DND-41 (cell line): ENCODE data around the gene AP1S3.

Source experiments
- ATAC-seq: fragments of 200-7000 bp; cut with Tn5 transposase; 3 replicates; pipeline ENCODE4 v1.9.1; 2021; ENCODE audit warnings: low read depth; ENCODE audit not compliant: insufficient read depth
- DNase-seq: peaks from one replicate; pipeline ENCODE4 v3.0.0-alpha.2; 2020
- H2AFZ ChIP-seq: 2 replicates; pipeline ENCODE4 v1.6.0; 2012; ENCODE audit warnings: low read depth, low read length
- H3K27ac ChIP-seq: 2 replicates; pipeline ENCODE4 v1.5.1; 2012; ENCODE audit warnings: low read length, inconsistent platforms
- H3K27me3 ChIP-seq: fragments of 200-600 bp; sonication (generic); 2 replicates; pipeline ENCODE4 v1.6.0; 2012; ENCODE audit warnings: low read length, mild to moderate bottlenecking, inconsistent platforms; ENCODE audit not compliant: insufficient read depth, poor library complexity
- H3K36me3 ChIP-seq: 2 replicates; pipeline ENCODE4 v1.5.1; 2012; ENCODE audit warnings: low read length, inconsistent platforms; ENCODE audit not compliant: insufficient read depth
- H3K4me1 ChIP-seq: 2 replicates; pipeline ENCODE4 v1.5.1; 2012; ENCODE audit warnings: mild to moderate bottlenecking, low read length; ENCODE audit not compliant: insufficient read depth
- H3K4me2 ChIP-seq: 2 replicates; pipeline ENCODE4 v1.6.0; 2012; ENCODE audit warnings: mild to moderate bottlenecking, moderate library complexity, low read length, inconsistent platforms; ENCODE audit not compliant: insufficient read depth
- H3K4me3 ChIP-seq, 2 experiments: fragments of 200-600 bp in 1 of 2; shearing (Covaris generic) in 1 of 2; 2 replicates each; pipeline ENCODE4 v1.5.1; 2012 to 2016; ENCODE audit warnings: inconsistent platforms in 2 of 2, low read length in 2 of 2, mild to moderate bottlenecking in 2 of 2, low read depth in 1 of 2, moderate library complexity in 1 of 2
- H3K79me2 ChIP-seq: 2 replicates; pipeline ENCODE4 v1.6.0; 2012; ENCODE audit warnings: low read length, inconsistent platforms; ENCODE audit not compliant: insufficient read depth
- H3K9ac ChIP-seq: 2 replicates; pipeline ENCODE4 v1.6.0; 2012; ENCODE audit warnings: low read depth, mild to moderate bottlenecking, inconsistent platforms, low read length, moderate library complexity
- H3K9me3 ChIP-seq: 2 replicates; pipeline ENCODE4 v1.5.1; 2012; ENCODE audit warnings: low read length, moderate library complexity, mild to moderate bottlenecking, inconsistent platforms; ENCODE audit not compliant: insufficient read depth, severe bottlenecking
- H4K20me1 ChIP-seq: 2 replicates; pipeline ENCODE4 v1.6.0; 2012; ENCODE audit warnings: low read length; ENCODE audit not compliant: insufficient read depth
- CTCF ChIP-seq: IDR thresholded peaks from 2 replicates; pipeline ENCODE4 v1.5.1; 2012; ENCODE audit warnings: borderline replicate concordance, low read length, moderate library complexity, mild to moderate bottlenecking; ENCODE audit not compliant: poor library complexity, severe bottlenecking; ENCODE audit errors: extremely low read depth
- EZH2 ChIP-seq: IDR thresholded peaks from 3 replicates; pipeline ENCODE4 v1.6.1; 2012; ENCODE audit warnings: borderline replicate concordance, low read depth, mild to moderate bottlenecking, moderate library complexity, low read length, inconsistent platforms; ENCODE audit not compliant: severe bottlenecking

Gene AP1S3

GRCh38 chr2:223800908-223801307 is 36.5 kb downstream of the AP1S3 start:
- H3K4me1 ChIP-seq = no peaks in the 10 kb centered on the region
- no peak overlapping the region for H3K9ac ChIP-seq
- H3K36me3 ChIP-seq = no peaks in the 10 kb centered on the region
- no peaks in the 10 kb centered on the region for H3K9me3 ChIP-seq
- TF ChIP-seq CTCF (no peak), EZH2 (no peak)
- no peak overlapping the region for H3K4me3 ChIP-seq
- no peaks in the 10 kb centered on the region for H3K79me2 ChIP-seq
- DNase-seq = no peak
- no peak overlapping the region for H2AFZ ChIP-seq
- H3K27ac ChIP-seq = no peak overlapping the region
- H3K4me2 ChIP-seq = no peak overlapping the region
- ATAC-seq = no peak
- H3K27me3 ChIP-seq = no peaks in the 10 kb centered on the region
- H4K20me1 ChIP-seq = no peaks in the 10 kb centered on the region

GRCh38 chr2:223797811-223798721 is 39.3 kb downstream of the AP1S3 start:
- Histone ChIP-seq H3K79me2 (no peaks in the 10 kb centered on the region), H3K4me1 (no peaks in the 10 kb centered on the region), H3K9ac (no peak overlapping the region), H3K4me3 (no peak overlapping the region), H4K20me1 (no peaks in the 10 kb centered on the region), H3K4me2 (no peak overlapping the region), H3K9me3 (no peaks in the 10 kb centered on the region), H3K27ac (no peak overlapping the region), H3K36me3 (no peaks in the 10 kb centered on the region), H3K27me3 (no peaks in the 10 kb centered on the region), H2AFZ (no peak overlapping the region)
- TF ChIP-seq CTCF (peak; percentile 61), EZH2 (no peak)
- ATAC-seq (no peak), DNase-seq (no peak)

- ATAC-seq = no peak
Observed at GRCh38 chr2:223797037-223797436, 40.3 kb downstream of the AP1S3 start.

More at GRCh38 chr2:223797037-223797436, 40.3 kb downstream of the AP1S3 start:
- Histone ChIP-seq H4K20me1 (no peaks in the 10 kb centered on the region), H3K4me1 (no peaks in the 10 kb centered on the region), H3K9ac (no peak overlapping the region), H3K36me3 (no peaks in the 10 kb centered on the region), H3K27me3 (no peaks in the 10 kb centered on the region), H2AFZ (no peak overlapping the region), H3K4me2 (no peak overlapping the region), H3K4me3 (no peak overlapping the region), H3K79me2 (no peaks in the 10 kb centered on the region), H3K27ac (no peak overlapping the region), H3K9me3 (no peaks in the 10 kb centered on the region)
- no peak for DNase-seq
- TF ChIP-seq EZH2 (no peak), CTCF (no peak)
